Measurements from ENCODE around the gene RPTOR.
"Not testable (repeated sequence)": the region's sequence is repeated elsewhere in the genome, so short reads cannot be mapped to it uniquely, and the experiment has no call there.

RPTOR gene

DNA sequence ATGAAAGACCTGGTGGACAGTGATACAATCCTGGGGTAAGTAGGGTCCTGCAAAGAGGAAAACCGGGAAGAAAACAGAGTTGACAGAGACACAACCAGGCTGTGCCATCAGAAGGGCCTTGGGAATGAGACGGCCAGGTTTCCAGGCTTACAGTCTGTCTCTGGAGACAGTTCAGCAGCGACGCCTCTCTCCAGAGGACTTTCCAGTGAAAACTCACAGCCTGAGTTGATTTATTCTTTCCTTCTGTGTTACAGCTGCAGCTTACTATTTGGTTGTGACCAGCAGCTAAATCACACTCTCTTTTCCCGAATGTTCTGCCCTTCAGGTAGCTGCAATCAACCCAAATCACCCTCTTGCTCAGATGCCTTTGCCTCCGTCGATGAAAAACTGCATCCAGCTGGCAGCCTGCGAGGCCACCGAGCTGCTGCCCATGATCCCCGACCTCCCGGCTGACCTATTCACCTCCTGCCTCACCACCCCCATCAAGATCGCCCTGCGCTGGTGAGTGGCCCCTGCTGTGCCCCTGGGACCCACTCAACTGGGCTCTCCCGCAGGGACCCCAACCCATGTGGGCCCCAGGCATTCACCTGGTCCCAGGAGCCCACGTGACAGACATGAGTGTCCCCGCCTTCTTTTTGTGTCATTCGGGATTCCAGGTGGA is 209.2 kb downstream of the RPTOR start:
- FAIRE-seq: no peak

DNA sequence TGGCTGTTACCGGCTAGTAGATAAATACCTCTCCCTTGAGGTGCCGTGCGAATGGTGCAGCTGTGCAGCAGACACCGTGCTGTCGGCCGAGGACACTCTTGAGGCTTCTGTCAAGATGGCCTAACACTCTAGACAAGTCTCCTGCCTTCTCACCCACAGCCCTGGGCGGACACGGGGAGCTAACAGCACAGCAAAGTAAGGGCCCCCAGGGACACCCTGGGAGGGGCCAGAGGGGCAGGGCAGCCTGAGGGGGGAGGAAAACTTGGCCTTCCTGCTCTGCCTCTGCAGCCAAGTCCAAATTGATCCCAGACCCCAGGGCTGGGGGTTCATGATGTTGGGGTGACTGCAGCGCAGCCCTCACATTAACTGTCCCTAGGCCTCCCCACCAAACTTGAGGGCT is 210.2 kb downstream of the RPTOR start:
- FAIRE-seq: no peak

DNA sequence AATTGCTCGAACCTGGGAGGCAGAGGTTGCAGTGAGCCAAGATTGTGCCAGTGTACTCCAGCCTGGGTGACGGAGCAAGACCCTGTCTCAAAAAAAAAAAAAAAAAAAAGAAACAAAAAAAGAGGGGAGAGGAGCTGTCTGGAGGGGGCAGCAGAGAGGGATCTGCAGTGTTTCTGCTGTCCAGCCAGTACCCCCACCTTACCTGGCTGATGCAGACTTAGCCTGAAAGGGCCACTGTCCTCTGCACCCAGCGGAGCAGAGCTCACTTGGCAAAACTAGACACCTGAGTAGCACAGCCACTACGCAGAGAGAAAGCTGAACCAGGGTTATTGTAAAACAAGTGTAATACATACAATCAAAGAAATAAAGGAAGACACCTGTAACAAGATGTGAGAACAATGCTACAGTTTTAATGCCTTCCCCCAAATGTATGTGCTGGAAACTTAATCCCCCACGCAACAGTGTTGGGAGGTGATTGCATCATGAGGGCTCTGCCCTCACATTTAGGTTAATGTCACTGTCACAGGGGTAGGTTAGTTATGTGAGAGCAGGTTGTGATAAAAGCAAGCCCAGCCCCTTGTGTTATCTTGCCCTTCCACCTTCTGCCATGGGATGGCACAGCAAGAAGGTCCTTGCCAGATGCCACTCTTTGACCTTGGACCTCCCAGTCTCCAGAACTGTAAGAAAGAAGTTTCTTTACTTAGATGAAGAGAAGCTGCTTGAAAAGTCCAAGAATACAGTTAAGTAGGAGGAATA is 211.2 kb downstream of the RPTOR start:
- no peak for FAIRE-seq

DNA sequence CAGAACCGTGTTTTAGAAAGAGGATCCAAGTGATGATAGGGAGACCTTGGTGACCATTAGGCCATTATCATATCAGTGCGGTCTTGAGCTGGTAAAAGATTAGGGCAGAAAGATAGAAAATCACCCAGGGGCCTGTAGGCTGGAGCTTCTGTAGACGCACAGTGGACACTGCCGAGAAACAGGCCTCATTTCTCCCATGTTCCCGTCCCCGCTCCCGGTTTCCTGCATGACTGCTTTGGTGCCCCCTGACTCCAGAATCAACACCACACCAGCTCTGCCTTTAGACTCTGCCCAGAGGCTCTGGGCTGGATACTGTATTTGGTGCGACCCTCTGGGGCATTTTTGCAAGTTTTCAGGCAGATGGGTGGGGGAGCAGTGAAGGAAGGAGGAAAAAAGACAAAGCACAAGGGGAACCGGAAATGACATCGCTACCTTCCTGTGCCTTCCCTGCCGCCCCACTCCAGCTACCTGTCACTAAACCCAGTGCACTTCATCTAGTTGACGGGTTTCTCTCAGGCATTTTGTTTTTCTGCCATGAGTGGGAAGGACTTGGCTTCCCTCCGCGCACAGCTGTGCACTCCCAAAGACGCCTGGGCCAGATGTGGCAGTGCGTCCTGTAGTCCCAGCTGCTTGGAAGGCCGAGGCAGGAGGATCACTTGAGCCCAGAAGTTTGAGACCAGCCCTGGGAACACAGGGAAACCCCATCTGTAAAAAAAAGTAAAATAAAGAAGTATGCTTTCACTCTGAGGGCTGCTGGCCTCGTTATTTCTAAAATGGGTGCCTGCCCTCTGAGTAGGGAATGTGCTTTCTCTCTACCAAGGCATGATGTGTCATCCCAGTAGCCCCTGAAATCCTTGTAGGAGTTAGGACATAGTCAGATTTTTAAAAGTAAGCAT is 214.1 kb downstream of the RPTOR start:
- no peak for FAIRE-seq

DNA sequence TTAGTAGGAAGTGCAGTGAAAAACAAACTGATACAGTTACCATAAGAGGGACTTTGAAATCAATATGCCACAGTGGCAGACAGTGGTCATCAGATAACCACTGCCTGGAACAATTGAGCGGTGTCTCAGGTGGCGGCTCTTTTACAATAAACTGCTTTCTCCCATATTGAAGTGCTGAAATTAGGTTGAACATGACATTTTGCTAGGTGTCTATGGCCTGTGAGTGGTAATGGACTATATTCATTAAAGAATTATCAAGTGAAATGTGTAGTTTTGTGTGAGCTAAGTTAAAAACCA is 214.7 kb downstream of the RPTOR start:
- FAIRE-seq: no peak

DNA sequence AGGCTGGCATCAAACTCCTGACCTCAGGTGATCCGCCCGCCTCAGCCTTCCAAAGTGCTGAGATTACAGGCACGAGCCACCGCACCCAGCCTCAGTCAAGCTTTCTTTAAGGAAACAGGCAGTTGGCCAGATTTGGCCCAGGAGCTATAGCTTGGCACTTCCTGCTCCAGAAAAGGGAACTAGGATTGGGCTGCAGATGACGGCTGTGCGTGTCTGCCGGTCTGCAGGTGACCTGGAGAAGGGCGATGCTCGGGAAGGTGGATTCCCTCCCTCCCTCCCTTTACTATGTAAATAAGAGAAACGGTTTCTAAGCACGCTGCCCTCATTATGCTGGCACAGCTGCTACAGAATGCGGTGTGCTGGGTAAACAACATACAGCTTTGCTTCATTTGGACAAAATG is 215.9 kb downstream of the RPTOR start:
- FAIRE-seq: no peak

DNA sequence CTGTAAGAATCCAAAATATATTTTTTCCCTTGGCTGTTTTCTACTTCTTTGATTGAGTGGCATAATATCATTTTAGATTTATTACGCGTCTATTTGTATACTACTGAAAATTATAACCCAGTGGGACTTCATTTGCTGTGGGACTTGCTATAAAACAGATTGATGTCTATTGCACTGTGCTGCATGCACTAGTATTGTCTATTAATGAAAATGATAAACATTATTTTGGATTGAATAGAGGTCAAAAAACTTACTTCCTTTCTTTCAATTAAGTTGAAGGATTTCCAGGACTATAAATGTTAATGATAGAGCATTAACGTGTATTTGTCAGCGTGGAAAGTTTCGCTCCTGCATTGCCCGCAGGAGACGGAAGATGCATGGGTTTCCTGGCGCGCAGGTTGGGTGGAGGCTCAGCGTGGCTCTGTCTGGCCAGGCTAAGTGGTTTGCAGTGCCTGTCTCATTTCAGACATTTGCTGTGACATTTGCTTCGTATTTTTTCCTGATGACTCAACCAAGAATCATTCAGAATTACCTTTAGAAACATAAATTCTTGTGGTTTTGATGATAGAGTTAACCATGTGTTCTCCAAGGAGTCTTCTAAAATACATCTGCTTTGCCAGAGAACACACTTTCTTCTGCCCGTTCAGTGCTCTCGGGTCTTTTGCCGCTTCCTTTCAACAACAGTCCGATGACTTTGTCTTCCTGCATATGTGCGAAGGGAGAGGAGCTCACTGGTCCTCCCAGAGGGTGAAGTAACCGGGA is 216.7 kb downstream of the RPTOR start:
- FAIRE-seq: no peak

DNA sequence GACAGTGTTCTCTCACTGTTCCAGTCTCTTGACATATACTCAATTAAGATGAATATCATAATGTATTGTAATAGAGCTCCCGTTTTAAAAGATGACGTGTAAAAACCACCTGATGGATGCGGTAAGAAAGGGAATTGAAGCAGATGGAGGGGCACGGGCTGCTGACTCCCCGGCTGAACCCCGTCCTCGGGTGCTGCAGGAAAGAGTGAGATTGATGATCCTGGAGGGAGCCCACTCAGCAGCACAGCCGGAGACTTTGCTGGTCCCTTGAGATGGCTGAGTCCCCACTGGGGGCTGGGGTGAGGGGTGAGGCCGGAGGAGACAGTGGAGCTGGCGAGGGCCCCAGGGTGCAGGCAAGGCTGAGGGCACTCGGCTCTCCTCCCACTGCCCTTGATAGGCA is 217.4 kb downstream of the RPTOR start:
- no peak for FAIRE-seq

DNA sequence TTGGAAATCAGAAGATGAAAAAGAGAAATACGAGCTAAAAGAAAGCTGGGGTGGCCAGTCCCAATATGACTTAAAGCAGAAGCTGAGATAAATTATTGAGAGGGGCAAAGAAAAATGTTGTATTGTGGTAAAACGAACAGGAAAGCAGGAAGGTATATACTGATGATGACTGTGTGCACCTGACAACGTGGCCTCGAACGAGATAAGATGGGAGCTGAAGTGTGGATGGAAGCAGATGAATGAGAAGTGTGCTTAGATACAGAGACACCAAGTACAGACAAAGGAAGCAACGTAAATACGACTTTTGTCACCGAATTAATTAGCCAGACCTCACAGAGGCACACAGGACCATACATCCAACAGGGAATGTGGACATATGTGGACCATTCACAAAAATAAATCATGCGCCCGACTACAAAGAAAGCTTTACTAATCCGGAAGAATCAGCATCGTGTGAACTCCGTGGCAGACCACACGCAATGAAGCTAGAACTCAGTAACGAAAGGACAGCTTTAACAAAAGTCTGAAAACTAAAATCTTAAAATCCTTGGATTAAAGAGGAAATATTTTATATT is 218.7 kb downstream of the RPTOR start:
- FAIRE-seq: no peak

DNA sequence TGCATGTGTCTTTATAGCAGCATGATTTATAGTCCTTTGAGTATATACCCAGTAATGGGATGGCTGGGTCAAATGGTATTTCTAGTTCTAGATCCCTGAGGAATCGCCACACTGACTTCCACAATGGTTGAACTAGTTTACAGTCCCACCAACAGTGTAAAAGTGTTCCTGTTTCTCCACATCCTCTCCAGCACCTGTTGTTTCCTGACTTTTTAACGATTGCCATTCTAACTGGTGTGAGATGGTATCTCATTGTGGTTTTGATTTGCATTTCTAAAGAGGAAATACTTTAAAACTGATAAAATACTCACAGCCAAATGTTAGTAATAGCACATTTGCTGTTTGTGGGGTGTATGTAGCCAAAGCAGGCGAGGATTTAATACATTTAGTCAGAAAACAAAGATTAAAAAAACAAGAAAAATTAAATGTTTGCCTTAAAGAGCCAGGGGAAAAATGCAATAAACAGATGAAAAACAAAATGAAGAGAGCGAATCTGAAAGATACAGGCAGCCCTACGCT is 220.0 kb downstream of the RPTOR start:
- not testable (repeated sequence) for FAIRE-seq

DNA sequence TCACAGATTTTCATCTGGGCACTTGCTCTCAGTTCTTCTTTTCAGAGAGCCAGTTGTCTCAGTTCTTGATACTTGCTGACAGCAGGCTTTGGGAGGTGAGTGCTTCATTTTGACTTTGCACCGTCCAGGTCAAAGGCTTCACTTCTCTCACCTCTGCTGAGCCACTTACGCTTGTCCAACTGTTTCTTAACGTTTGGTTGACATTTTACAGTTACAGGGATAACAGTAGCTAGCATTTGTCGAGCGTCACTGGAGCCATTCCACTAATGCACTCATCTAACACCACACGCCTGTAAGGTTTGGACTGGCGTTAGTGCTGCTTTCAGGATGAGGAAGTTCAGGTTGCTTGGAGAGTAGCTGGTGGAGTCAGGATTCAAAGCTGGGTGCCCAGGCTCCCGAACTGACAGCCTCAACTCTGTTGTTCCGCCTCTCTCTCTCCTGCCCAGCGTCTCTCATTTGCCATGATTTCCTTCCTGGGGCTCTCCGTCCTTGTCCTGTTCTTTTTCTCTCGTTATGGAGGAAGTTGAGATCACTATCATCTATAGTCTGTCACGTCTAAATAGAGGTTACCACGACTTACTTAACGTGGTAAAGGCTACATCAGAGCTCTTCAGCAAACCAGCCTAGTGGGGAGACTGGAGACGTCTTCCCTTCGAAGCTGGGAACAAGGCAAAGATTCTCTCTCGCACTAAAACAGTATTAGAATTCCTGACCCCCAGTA is 220.8 kb downstream of the RPTOR start:
- no peak for FAIRE-seq

DNA sequence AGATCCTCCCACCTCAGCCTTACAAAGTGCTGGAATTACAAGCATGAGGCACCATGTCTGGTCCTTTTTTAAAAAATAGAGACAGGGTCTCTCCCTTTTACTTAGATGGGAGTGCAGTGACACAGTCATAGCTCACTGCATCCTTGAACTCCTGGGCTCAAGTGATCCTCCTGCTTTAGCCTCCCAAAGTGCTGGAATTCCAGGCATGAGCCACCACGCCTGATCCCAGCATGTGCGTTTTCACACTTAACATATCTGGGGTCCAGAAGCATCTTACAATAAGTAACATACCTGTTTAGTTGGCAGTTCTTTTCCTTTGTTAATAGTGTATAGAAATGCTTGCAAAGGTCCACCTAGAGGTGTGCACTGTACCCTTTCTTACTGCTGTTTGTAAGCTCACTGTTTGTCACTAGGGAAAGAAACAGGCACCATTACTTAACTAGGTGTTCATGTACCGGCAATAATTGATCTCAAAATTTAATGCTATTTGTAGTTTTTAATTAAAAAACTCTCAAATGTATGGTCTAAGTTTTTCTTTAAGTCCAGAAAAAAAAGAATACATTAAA is 221.7 kb downstream of the RPTOR start:
- no peak for FAIRE-seq

DNA sequence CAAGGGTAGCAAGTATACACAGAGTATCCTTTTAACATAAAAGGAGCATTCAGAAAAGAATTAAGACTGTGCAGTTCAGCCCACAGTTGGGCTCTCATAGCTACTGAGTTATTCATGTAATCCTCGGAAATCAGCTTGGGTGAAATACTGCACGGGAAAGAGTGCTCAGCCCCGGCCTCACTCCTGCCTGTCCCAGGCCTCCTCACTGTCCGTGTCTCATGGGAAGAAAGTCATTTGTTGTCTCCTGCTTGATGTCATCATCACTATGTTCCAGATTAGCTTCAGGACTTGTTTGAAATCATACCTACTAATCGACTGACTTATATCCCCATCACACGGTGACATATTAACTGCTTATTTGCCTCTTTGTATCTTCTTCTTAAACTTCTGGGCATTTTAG is 223.8 kb downstream of the RPTOR start:
- no peak for FAIRE-seq

DNA sequence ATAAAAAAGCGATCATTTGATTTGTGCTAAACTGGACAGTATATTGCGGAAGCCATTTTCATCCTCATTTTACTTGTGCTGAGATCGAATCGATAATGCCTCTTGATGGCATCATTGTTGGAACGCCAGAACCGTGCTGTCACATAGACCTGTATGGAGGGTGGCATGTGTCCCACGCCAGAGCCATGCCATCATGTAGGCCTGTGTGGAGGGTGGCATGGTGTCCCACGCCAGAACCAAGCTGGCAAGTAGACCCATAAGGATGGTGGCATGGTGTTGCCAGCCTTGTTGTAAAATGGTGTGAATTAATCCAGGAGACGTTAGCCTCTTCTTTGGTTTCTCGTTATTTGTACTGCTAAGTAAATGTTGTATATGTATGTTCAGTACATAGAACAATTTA is 224.3 kb downstream of the RPTOR start:
- no peak for FAIRE-seq

DNA sequence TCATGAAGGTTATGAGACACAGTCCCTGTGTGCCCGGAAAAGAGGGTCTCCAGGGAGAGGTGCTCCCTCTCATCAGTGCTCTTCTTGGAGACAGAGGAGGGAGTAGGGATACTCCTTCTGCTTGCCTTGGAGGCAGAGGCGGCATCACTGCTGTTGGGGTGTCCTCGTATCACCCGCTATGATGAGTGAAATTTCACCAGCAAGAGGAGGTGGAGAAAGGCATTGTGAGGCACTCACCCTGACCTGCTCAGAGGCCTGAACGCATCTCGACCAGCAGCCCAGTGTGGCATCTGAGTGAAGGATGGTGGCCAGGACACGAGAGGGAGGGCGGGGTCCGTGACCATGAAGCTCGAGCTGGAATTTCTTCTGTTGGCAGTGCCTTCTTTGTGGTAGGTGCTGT is 224.9 kb downstream of the RPTOR start:
- FAIRE-seq: no peak

DNA sequence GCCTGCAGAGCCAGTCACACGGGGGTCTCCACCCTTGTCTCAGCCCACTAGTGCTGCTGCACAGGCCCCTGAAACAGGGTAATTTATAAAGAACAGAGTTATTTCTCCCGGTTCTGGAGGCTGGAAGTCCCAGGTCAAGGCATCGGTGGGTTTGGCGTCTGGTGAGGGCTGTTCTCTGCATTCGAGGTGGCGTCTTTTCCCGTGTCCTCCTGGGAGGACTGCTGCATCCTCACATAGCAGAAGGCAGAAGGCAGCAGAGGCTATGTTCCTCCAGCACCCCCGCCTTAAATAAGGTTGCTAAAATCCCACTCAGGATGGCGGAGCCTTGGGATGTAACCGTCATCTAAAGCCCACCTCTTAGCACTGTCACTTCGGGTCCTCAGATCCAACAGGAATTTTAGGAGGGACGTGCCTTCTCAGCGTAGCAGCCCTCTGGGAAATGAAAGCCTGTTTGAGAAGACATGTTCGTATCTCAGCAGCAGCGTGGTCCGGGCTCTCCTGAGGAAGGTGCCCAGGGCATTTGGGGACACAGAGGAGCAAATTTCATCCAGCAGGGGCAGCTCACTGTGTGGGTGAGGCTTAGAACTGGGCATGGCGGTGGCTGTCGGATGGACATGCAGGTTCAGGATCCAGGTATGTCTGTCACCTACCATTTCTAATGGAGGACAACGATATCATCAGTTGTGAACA is 225.4 kb downstream of the RPTOR start:
- FAIRE-seq: no peak

DNA sequence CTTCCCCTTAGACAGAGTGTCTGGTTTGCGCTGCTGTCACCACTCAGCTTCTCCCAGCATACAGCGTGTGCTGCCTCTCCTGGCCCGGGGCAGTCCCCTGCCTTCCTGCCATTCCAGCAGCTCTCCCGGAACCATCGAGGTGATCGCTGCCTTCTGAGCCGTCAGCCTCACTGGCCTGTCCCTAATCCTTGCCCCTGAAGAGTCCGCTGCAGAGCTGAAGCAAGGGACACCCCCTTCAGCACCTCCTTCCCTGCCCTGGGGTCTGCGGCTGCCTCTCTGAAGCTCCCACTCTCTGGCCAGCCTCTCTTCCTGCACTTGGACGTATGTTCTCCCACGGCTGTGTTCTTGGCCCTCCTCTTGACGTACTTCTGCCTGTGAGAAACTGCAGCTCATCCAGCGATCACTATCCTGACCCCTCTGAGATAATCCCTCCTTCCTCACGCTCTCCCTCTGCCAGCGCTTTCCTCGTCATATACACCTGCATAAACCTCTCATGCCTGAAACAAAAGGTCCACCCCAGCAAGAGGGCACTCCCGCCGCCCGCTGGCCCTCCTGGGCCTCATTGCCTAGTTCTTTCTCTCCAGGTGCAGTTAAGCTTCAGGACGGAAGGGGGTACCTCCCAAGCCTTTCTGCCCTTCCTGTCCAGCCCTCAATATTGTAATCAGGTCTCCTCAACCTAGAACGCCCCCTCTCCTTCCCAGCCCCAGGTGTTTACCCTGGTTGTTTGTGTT is 226.4 kb downstream of the RPTOR start:
- no peak for FAIRE-seq

DNA sequence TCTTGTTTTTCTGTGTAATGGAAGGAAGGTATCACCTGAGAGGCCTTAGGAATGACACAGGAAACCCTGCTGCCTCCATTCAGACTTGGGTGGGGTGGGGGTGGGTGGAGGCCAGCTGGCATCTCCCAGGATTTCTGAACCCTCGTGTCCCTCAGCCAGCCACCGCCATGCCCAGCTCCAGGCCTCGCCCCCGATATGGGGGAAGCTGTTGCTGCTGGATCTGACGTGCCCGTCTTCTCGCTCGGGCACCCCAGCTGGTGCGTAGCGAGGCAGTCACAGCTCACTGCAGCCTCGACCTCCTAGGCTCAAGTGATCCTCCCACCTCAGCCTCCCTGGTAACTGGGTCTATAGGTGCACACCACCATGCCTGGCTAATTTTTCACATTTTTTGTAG is 227.0 kb downstream of the RPTOR start:
- FAIRE-seq: no peak

DNA sequence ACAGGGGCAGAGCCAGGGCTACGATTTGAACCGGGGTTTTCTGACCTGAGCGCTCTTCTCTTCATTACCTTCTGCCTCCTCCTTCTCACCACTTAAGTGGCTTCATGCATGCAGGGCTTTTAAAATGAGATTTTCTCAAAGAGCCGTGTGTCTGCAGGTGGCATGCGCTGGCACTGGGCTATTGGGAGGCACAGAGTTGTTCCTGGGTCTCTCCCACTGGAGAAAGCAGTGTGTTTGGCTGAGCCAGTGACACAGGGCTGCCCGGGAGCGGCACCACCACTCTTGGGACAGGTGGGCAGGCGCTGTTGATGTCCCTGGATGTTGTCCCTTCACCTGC is 228.2 kb downstream of the RPTOR start:
- FAIRE-seq: no peak

DNA sequence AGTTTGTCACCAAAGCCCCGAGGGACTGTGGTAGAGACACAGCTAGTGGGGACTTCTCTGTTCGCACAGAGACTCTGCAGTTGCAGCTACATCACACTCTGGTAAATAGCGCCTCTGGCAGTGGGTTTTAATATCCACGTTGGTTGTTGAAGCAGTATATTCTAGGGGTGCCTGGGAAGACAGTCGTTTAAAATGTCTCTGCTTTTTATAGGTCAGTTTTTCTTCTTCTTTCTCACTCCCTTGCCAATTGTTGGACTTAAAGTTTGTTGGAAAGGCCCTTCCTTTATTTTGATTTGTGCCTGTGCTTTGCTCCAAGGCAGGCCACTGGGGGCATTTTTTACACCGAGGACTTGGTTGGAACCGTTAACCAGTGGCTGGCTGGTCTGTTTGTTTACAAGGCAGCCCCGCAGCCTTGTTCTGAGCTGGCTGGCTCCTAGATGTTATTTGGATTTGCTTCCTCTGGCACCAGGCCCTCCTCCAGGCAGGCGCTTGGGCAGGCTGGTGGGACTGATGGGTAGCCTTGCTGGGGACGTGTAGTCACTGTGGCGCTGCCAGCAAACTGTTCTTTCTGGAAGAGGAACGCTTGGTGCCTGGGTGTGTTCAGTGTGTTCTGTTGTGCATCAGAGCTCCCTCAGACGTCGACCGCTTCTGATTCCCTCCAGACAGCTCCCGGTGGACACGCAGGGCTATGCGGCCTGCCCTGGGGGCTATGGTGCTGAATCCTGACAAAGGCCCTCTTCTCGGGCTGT is 228.8 kb downstream of the RPTOR start:
- no peak for FAIRE-seq
